ENCODE data around the gene SPRTN. TPM values are rescaled to one million over a fixed set of nuclear protein-coding genes. Genes with fewer than 3 reads are reported as not detected.

Gene SPRTN
- total and polyA plus RNA-seq, 2 of the 4 experiments (the other 2 are of a cell fraction): 6.5 to 17.4 TPM

- peaks cover 5% of the 10 kb centered on the region for H3K4me1 ChIP-seq (ENCODE audit: control insufficient read depth, insufficient read depth, low read length)
- BruUV-seq (replicated peaks): no TSS peak
- ATAC-seq (ENCODE audit: low read depth): no peak
- peaks cover 60% of the 10 kb centered on the region for H4K20me1 ChIP-seq (ENCODE audit: insufficient read depth, low read length)
- H4K8ac ChIP-seq (ENCODE audit: low read depth in 2 of 2, low read length in 2 of 2): no peak overlapping the region
- H3K9me1 ChIP-seq (ENCODE audit: insufficient read depth, low read length): peaks cover 18% of the 10 kb centered on the region
- CTCF ChIA-PET: interaction anchor here (0.7 kb wide), 1 partner anchor 30 kb away, joined by 3 read pairs; no protein-coding TSS in a partner anchor
- H4K5ac ChIP-seq (ENCODE audit: low read depth, low read length): no peak overlapping the region
- no peak overlapping the region for H3K56ac ChIP-seq (ENCODE audit: extremely low read depth, insufficient read depth, low read length)
- POLR2A ChIA-PET (ENCODE audit: unreplicated experiment): no interaction called here
- no peak overlapping the region for H3K18ac ChIP-seq (ENCODE audit: low read depth, low read length)
- intact Hi-C loops (cut with micrococcal nuclease) (no loop called here), in situ Hi-C loops (cut with MboI; ENCODE audit: low sequenced_read_pairs) (no loop called here), dilution Hi-C loops (cut with HindIII; ENCODE audit: low sequenced_read_pairs, unreplicated experiment) (no loop called here)
- H3K36me3 ChIP-seq (ENCODE audit: control insufficient read depth, insufficient read depth, low read length): no peaks in the 10 kb centered on the region
- H3K14ac ChIP-seq (replicated peaks; ENCODE audit: low read depth, low read length): no peak overlapping the region
- H3K9ac ChIP-seq (ENCODE audit: low read depth, low read length): no peak overlapping the region
- no peak overlapping the region for H3K4ac ChIP-seq (ENCODE audit: low read depth, low read length)
- H3K79me1 ChIP-seq (ENCODE audit: low read depth in 1 of 2, low read length in 2 of 2): peaks cover 26 to 86% of the 10 kb centered on the region in 2 experiments
- no peaks in the 10 kb centered on the region for H3K9me3 ChIP-seq (ENCODE audit: control insufficient read depth, insufficient read depth, low read length)
- no peak overlapping the region for H2AK9ac ChIP-seq (replicated peaks; ENCODE audit: low read depth, low read length, poor library complexity)
- H3K4me2 ChIP-seq (ENCODE audit: low read depth, low read length): no peak overlapping the region
- H3K27ac ChIP-seq (ENCODE audit: insufficient read depth, low read length): no peak overlapping the region
- DNase-seq: no peak
- H2AFZ ChIP-seq (replicated peaks; ENCODE audit: low read length, poor library complexity): no peak overlapping the region
- H2BK5ac ChIP-seq (ENCODE audit: low read depth, low read length, poor library complexity, severe bottlenecking): no peak overlapping the region
- no peak overlapping the region for H2BK15ac ChIP-seq (ENCODE audit: low read depth, low read length)
- no peak for TF ChIP-seq RAD21 (IDR thresholded peaks at IDR 0.05; ENCODE audit: low read length)
- TF ChIP-seq RCOR1 (IDR thresholded peaks at IDR 0.05; ENCODE audit: insufficient replicate concordance, low read length): no peak
- no peak for TF ChIP-seq RFX5 (IDR thresholded peaks at IDR 0.05; ENCODE audit: low read depth, low read length)
- no peak for TF ChIP-seq SMC3 (IDR thresholded peaks at IDR 0.05; ENCODE audit: low read depth, low read length)
- no peak for TF ChIP-seq FOS (IDR thresholded peaks at IDR 0.05; ENCODE audit: low read depth, low read length)
- TF ChIP-seq USF2 (IDR thresholded peaks at IDR 0.05; ENCODE audit: low read depth, low read length): no peak
- no peak for TF ChIP-seq ELK1 (IDR thresholded peaks at IDR 0.05; ENCODE audit: borderline replicate concordance, low read depth, low read length)
- no peak for TF ChIP-seq POLR2A (IDR thresholded peaks at IDR 0.05; ENCODE audit: low read depth, low read length)
- TF ChIP-seq CEBPB (IDR thresholded peaks at IDR 0.05; ENCODE audit: low read depth, low read length): no peak
- no peak for TF ChIP-seq MAFK (IDR thresholded peaks at IDR 0.05; ENCODE audit: low read depth, low read length)
- no peak for TF ChIP-seq BHLHE40 (IDR thresholded peaks at IDR 0.05; ENCODE audit: low read depth, low read length)
- no peak for TF ChIP-seq MXI1 (IDR thresholded peaks at IDR 0.05; ENCODE audit: borderline replicate concordance, low read depth, low read length)
- no peak for TF ChIP-seq CHD1 (IDR thresholded peaks at IDR 0.05; ENCODE audit: low read depth, low read length)
- H2BK20ac ChIP-seq (ENCODE audit: low read depth, low read length): no peak overlapping the region
- H2AK5ac ChIP-seq (ENCODE audit: low read depth, low read length): no peak overlapping the region
- no peaks in the 10 kb centered on the region for H3K27me3 ChIP-seq (ENCODE audit: control insufficient read depth, insufficient read depth, low read length)
- no peak overlapping the region for H3K23ac ChIP-seq (ENCODE audit: low read depth, low read length)
- no peak overlapping the region for H4K91ac ChIP-seq (ENCODE audit: insufficient read depth, low read depth, low read length)
- H3K4me3 ChIP-seq (ENCODE audit: insufficient read depth, low read depth, low read length): no peak overlapping the region
- no peak overlapping the region for H2BK120ac ChIP-seq (ENCODE audit: low read depth, low read length)
These were observed 48.4 kb downstream of the SPRTN start for GRCh38 chr1:231386466-231386865.
